ENCODE measurements around the gene PLSCR5. TPM values are rescaled to one million over a fixed set of nuclear protein-coding genes. Genes with fewer than 3 reads are reported as not detected.

The PLSCR5 gene
- total and polyA plus RNA-seq, 9 donors = not detected

GRCh38 chr3:146536681-146537080, 68.5 kb downstream of the PLSCR5 start:
- H3K27ac ChIP-seq (ENCODE audit: low read length) = no peak overlapping the region
- DNase-seq = peak; percentile 18
- no peaks in the 10 kb centered on the region for H3K9me3 ChIP-seq (replicated peaks; ENCODE audit: control insufficient read depth, low read depth, low read length)
- no peaks in the 10 kb centered on the region for H3K27me3 ChIP-seq (ENCODE audit: control insufficient read depth, insufficient read depth, low read length)
- no peaks in the 10 kb centered on the region for H3K4me1 ChIP-seq (ENCODE audit: control insufficient read depth, insufficient read depth, low read length)
- H3K4me3 ChIP-seq (ENCODE audit: low read length) = no peak overlapping the region
- H3K36me3 ChIP-seq (ENCODE audit: control insufficient read depth, insufficient read depth, low read length) = peaks cover 14% of the 10 kb centered on the region

Other genes with a start within 250 kb of the PLSCR5 start
- gene PLSCR2, start 135.8 kb downstream of the PLSCR5 start, total RNA-seq = not detected
- gene PLSCR2, start 135.8 kb downstream of the PLSCR5 start, polyA plus RNA-seq (ENCODE audit: insufficient read depth in 1 of 8, insufficient read length in 8 of 8, low replicate concordance in 1 of 8) = under 1 TPM in 3 of 8 donors, not detected in 5; 0.28 to 0.39 (median 0.29) TPM
- 19.0 TPM for gene PLSCR1, start 60.7 kb downstream of the PLSCR5 start, total RNA-seq
- 10 to 100 TPM; 16.0 to 22.8 (median 18.4) TPM for gene PLSCR1, start 60.7 kb downstream of the PLSCR5 start, polyA plus RNA-seq (ENCODE audit: insufficient read depth in 1 of 8, insufficient read length in 8 of 8, low replicate concordance in 1 of 8)